Measurements from ENCODE around the gene RORC. TPM values are rescaled to one million over a fixed set of nuclear protein-coding genes. Genes with fewer than 3 reads are reported as not detected.

RORC gene
- total and polyA plus RNA-seq, 12 donors, result 4.0 to 21.0 (median 13.3) TPM

DNA sequence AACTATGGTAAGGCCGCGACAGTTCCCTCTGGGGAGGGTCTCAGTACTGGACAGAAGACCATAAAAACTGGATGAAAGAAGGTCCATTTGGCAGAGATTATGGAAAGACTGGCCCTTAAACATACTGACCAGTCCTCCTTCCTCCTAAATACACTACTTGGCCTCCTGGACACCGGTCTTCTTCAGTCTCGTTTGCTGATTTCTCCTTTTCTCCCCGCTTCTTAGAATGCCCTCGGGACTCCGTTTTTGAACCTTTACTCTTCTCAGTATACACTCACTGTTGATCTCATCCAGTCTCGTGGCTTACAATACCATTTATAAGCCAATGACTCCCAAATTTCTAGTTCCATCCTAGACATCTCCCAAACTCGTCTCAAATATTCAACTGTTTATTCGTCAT lies 67.6 kb downstream of the RORC start:
- Histone ChIP-seq H3K27me3 (no peaks in the 10 kb centered on the region), H3K36me3 (peaks cover 0 to 35% (median 28%) of the 10 kb centered on the region in 9 donors), H3K4me1 (peaks cover 0 to 18% (median 14%) of the 10 kb centered on the region in 9 donors), H3K9me3 (no peaks in the 10 kb centered on the region), H3K4me3 (peak overlapping the region; percentile 45 to 87 (median 81)), H3K27ac (peak overlapping the region in 9 of 10 donors; percentile 80 to 96 (median 90))
- WGBS, 2 donors, result 51 to 60% methylated on average over 10 of the region's 10 CpGs
- no peak for TF ChIP-seq CTCF (IDR thresholded peaks at IDR 0.05)
- intact Hi-C loops (cut with DNase I), result no loop called here
- DNase-seq (no peak), ATAC-seq (peak in 4 of 8 donors; percentile 3 to 16 (median 6))

DNA sequence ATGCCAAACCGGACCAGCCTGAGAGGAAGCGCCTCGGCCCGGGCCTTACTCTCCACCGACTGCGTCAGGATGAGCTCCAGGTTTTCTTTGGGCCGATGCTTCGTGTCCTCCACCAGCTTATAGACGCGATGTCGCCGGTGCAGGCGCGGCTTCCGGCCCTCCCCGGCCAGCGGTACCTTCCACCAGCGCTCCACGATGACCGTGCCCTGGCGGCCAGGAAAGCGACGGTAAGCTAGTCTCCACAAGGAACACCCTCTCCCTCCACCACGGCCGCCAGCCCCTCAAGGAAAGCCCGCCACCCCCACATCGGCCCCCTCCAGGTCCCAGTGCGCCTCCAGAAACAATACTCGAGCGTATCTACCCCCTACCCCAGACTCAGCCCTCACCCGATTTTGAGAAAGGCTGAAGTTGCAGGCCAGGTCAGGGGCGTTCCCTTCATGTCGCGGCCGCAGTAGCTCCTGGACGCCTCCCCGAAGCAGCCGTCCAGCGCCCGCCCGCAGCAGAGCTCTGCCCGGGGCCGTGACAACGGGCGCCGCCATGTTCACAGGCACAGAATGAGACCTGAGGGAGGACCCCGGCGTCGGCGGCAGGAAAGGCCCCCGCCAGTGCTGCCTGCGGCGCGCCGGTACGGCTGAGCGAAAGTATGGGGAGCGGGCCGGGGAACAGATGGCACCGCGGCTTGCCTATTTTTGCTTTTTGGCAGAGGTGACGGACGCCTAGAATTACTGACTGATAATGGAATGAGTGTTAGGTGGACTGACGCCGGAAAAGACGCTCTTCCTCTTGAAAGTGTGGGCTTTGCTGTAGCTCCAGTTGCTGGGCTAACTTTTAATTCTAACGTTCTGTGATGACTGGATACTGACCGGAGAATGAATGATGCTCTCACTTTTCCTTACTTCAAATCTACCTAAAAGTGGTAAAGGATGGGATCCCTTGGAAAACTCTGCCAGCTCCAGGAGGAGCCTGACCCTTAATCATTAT lies 68.4 kb downstream of the RORC start, which contains the start of gene MRPL9:
Gene MRPL9, minus strand, starts transcription at position 556 of the 981 bp plus-strand sequence. Its CDS starts 17 bp downstream, at position 539.
- H3K4me3 ChIP-seq, result peak within 1 kb of the TSS; percentile 45 to 87 (median 81)
- peak within 1 kb of the TSS; percentile 46 to 96 (median 90) for H3K27ac ChIP-seq
- intact Hi-C loops (cut with DNase I), result no loop called here
- peak in 1 of 9 donors; percentile 7 for TF ChIP-seq CTCF (IDR thresholded peaks at IDR 0.05)
- ATAC-seq (peak; percentile 97 to 99 (median 99)), DNase-seq (peak; percentile 82 to 83)
- H3K4me1 ChIP-seq, result peaks cover 0 to 18% (median 14%) of the 10 kb centered on the region in 9 donors
- no peaks in the 10 kb centered on the region for H3K9me3 ChIP-seq
- peaks cover 0 to 42% (median 30%) of the 10 kb centered on the region in 9 donors for H3K36me3 ChIP-seq
- no peaks in the 10 kb centered on the region for H3K27me3 ChIP-seq
- WGBS, 2 donors, result 0 to 1% methylated on average over 68 of the region's 68 CpGs

- TF ChIP-seq CTCF (IDR thresholded peaks at IDR 0.05), result no peak
- intact Hi-C loops (cut with DNase I), result no loop called here
- DNase-seq (no peak), ATAC-seq (no peak)
- H3K4me3 ChIP-seq, result no peak overlapping the region
- peaks cover 0 to 65% (median 30%) of the 10 kb centered on the region in 9 donors for H3K36me3 ChIP-seq
- peaks cover 0 to 18% (median 14%) of the 10 kb centered on the region in 9 donors for H3K4me1 ChIP-seq
- H3K9me3 ChIP-seq, result no peaks in the 10 kb centered on the region
- H3K27ac ChIP-seq, result no peak overlapping the region
- H3K27me3 ChIP-seq, result no peaks in the 10 kb centered on the region
- WGBS, 2 donors, result 92 to 98% methylated on average over 7 of the region's 7 CpGs
Observed at GRCh38 chr1:151760597-151761385, 70.8 kb downstream of the RORC start.

GRCh38 chr1:151759241-151759640 lies 72.4 kb downstream of the RORC start:
- H3K4me1 ChIP-seq, result peaks cover 0 to 14% (median 11%) of the 10 kb centered on the region in 9 donors
- no peaks in the 10 kb centered on the region for H3K9me3 ChIP-seq
- no peak for TF ChIP-seq CTCF (IDR thresholded peaks at IDR 0.05)
- DNase-seq (no peak), ATAC-seq (no peak)
- H3K27me3 ChIP-seq, result no peaks in the 10 kb centered on the region
- intact Hi-C loops (cut with DNase I), result loop anchor here in 1 of 10 donors (10.0 kb wide), 1 partner anchor 46 kb away; the partner anchor contains the start of gene LINGO4
- H3K4me3 ChIP-seq, result no peak overlapping the region
- no peak overlapping the region for H3K27ac ChIP-seq
- peaks cover 0 to 66% (median 30%) of the 10 kb centered on the region in 9 donors for H3K36me3 ChIP-seq
